ENCODE measurements around the gene RPL35.

The RPL35 gene

DNA sequence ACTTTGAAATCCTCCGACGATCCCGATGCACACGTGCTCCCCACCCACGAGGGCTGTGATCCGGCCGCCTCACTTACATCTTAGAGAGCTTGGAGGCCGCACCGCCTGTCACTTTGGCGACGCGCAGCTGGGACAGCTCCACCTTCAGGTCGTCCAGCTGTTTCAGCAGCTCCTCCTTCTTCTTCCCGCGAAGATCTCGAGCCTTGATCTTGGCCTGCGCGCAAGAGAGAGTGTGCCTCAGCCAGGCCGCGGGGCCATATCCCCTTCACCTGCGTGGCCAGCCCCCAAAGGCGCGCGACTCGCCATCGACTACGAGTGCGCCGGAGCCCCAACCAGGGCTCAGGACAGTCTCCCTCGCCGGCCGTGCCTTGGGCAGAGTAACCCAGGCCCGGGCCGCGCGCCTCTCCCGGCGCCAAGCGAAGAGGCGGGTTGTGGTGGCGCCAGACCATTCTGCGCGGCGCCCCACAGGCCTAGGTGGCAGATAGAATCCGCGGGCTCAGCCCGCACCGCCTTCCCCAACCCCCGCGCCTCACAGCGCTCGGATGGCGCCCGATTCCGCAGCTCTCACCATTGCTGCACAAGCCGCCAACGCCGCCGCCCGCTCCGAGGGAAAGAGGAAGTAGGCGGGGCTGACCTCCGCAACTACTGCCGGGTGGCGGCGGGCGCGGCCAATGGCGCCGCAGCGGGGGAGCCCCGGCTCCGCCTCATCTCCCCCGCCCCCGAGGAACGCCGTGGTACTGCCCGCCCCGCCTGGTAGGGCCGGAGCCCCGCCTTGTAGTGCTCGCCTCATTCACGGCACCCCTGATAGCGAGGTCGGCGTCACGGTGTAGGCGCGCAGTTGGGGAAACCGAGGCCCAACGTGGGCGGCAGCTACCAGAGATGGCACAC lies at the start of gene RPL35, which contains the start of gene ARPC5L:
Gene RPL35, minus strand, starts transcription at position 616 of the 888 bp plus-strand sequence. Its CDS starts 45 bp downstream, at position 571.
Gene ARPC5L, plus strand, starts transcription at position 789 of the 888 bp plus-strand sequence. CDS start 7,161 bp downstream, outside the sequence.
- in situ Hi-C loops (cut with MboI; ENCODE audit: low sequenced_read_pairs), result no loop called here

- in situ Hi-C loops (cut with MboI; ENCODE audit: low sequenced_read_pairs), result no loop called here
Measured at GRCh38 chr9:124908098-124908497, 46.3 kb upstream of the RPL35 start.

DNA sequence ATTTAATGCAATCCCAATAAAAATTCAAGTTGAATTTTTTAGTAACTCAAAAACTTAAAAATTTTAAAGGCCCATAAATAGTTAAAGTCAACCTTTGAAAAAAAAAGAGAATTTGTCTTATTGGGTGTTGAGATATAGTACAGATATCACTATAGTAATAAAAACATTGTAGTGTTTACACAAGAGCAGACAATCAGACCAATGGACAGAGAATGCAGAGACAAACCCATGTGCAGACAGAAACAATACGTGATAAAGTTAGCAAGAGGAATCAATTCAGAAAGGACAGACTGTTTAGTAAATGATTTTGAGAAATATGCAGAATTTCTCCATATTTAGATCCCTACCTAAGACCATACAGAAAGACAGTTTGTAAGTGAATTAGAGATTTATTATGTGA lies 45.2 kb upstream of the RPL35 start:
- in situ Hi-C loops (cut with MboI; ENCODE audit: low sequenced_read_pairs), result no loop called here

- in situ Hi-C loops (cut with MboI; ENCODE audit: low sequenced_read_pairs), result no loop called here
Measured at GRCh38 chr9:124899845-124900244, 38.1 kb upstream of the RPL35 start.

- in situ Hi-C loops (cut with MboI; ENCODE audit: low sequenced_read_pairs), result no loop called here
Measured at GRCh38 chr9:124897570-124898460, 36.1 kb upstream of the RPL35 start.

GRCh38 chr9:124894741-124895170 lies 33.0 kb upstream of the RPL35 start:
- in situ Hi-C loops (cut with MboI; ENCODE audit: low sequenced_read_pairs), result no loop called here

GRCh38 chr9:124894035-124894740 lies 32.4 kb upstream of the RPL35 start:
- in situ Hi-C loops (cut with MboI; ENCODE audit: low sequenced_read_pairs), result no loop called here

DNA sequence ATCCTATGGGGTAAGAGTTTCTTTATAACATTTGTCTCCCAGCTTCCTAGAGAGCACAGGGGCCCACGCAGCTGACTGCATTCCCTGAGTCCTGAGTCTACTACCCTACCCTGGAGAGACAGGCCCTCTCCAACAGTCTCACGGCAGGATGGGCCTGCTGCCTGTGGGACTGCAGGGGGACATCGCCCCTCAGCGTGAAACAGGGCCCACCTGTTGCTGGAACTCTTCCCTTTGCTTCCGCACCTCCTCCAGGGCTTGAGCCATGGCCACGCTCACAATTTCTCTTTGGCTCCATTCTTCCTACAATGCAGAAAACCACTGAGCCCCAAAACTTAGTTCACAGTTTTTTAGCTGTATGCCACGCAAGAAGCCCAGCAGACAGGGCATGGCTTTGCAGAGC lies 28.4 kb upstream of the RPL35 start:
- in situ Hi-C loops (cut with MboI; ENCODE audit: low sequenced_read_pairs), result no loop called here

DNA sequence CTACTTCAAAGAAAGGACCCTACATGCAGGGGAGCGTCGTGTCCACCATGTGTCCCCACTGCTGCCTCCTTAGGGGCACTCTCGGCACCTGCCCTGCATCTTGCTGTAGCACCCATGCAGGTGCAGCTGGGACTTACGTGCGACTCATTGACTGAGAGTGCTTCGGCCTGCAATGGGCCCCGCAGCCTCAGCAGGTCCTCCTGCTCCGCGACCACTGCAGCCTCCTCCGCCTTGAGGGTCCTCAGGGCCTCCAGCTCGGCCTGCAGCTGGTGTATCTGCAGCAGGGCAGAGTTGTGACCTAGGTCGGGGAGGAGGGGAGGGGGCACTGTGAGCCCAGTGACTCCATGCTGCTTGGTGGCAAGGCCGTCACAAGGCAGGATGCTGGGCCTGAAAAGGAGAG lies 27.2 kb upstream of the RPL35 start:
- in situ Hi-C loops (cut with MboI; ENCODE audit: low sequenced_read_pairs), result no loop called here

- in situ Hi-C loops (cut with MboI; ENCODE audit: low sequenced_read_pairs), result no loop called here
Measured at GRCh38 chr9:124887832-124888231, 26.1 kb upstream of the RPL35 start.

- in situ Hi-C loops (cut with MboI; ENCODE audit: low sequenced_read_pairs), result no loop called here
Measured at GRCh38 chr9:124886866-124887492, 25.2 kb upstream of the RPL35 start.

DNA sequence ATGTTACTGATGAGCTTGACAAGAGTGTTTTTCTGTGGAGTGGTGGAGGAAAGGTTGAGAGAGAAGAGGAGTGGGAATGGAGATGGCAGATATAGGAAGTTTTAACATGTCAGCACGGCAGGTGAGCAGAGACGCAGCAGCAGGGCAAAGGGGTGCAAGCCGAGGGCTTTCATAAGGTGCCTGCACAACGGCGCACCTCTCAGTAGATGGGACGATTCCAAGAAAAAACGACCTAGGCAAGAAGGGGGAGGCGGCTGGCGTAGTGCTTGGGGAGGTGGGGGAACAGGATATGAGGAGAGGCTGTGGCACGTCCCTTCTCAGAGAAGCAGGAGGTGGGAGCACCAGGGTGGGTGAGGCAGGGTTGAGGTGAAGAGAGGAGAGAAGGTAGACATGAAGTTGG lies 24.7 kb upstream of the RPL35 start:
- in situ Hi-C loops (cut with MboI; ENCODE audit: low sequenced_read_pairs), result no loop called here

- in situ Hi-C loops (cut with MboI; ENCODE audit: low sequenced_read_pairs), result no loop called here
Measured at GRCh38 chr9:124885551-124885950, 23.8 kb upstream of the RPL35 start.

GRCh38 chr9:124884376-124884775 lies 22.6 kb upstream of the RPL35 start:
- in situ Hi-C loops (cut with MboI; ENCODE audit: low sequenced_read_pairs), result no loop called here

- in situ Hi-C loops (cut with MboI; ENCODE audit: low sequenced_read_pairs), result no loop called here
Measured at GRCh38 chr9:124882231-124882630, 20.5 kb upstream of the RPL35 start.

GRCh38 chr9:124881138-124881743 lies 19.5 kb upstream of the RPL35 start:
- in situ Hi-C loops (cut with MboI; ENCODE audit: low sequenced_read_pairs), result no loop called here

- in situ Hi-C loops (cut with MboI; ENCODE audit: low sequenced_read_pairs), result no loop called here
Measured at GRCh38 chr9:124880501-124880900, 18.7 kb upstream of the RPL35 start.

- in situ Hi-C loops (cut with MboI; ENCODE audit: low sequenced_read_pairs), result no loop called here
Measured at GRCh38 chr9:124879226-124879625, 17.5 kb upstream of the RPL35 start.

- in situ Hi-C loops (cut with MboI; ENCODE audit: low sequenced_read_pairs), result no loop called here
Measured at GRCh38 chr9:124878518-124878917, 16.8 kb upstream of the RPL35 start.

DNA sequence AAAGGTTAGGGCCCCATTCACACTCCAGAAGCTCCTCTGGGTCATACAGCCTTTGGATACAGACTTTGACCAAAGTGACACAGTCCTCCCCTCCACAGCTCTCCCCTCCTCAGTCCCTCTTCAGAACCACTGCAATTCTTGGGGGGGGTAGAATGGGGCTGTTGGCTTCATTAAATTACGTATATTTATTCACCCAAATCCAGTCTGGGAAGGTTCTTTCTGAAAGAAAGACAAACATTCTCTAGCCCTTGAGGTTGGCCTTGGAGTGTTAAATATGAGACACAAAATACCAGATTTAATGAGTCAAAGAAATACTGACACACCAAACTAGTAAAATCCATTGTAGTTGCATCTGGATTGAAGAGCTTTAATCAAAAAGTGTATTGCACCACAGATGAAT lies 16.3 kb upstream of the RPL35 start:
- in situ Hi-C loops (cut with MboI; ENCODE audit: low sequenced_read_pairs), result no loop called here

All from HL-60/S4 treated with phorbol 12-myristate 13-acetate at 8.2 ng/mL for 4 days and 3 days (cell line).